Body of pancreas (tissue), 4 donors: ENCODE measurements around the gene TALDO1.

ENCODE experiments used
- POLR2A ChIP-seq, 3 donors: fragments of 450-650 bp; IDR thresholded peaks; one replicate each; pipeline ENCODE4 v1.6.1; 2016; ENCODE audit warnings: antibody characterized with exemption in 3 of 3, mild to moderate bottlenecking in 2 of 3
- TF ChIP-seq, protein P1 (sequence below), 7 experiments: fragments of 450-650 bp in 4 of 7; fragments of 200-600 bp in 3 of 7; sonication (generic) in 3 of 7; IDR thresholded peaks; one replicate each; pipeline ENCODE4 v1.5.1; 2016 to 2019; ENCODE audit warnings: antibody characterized with exemption in 7 of 7

GRCh38 chr11:783581-784015 lies 36.3 kb downstream of the TALDO1 start:
- TF ChIP-seq, protein P1, sequence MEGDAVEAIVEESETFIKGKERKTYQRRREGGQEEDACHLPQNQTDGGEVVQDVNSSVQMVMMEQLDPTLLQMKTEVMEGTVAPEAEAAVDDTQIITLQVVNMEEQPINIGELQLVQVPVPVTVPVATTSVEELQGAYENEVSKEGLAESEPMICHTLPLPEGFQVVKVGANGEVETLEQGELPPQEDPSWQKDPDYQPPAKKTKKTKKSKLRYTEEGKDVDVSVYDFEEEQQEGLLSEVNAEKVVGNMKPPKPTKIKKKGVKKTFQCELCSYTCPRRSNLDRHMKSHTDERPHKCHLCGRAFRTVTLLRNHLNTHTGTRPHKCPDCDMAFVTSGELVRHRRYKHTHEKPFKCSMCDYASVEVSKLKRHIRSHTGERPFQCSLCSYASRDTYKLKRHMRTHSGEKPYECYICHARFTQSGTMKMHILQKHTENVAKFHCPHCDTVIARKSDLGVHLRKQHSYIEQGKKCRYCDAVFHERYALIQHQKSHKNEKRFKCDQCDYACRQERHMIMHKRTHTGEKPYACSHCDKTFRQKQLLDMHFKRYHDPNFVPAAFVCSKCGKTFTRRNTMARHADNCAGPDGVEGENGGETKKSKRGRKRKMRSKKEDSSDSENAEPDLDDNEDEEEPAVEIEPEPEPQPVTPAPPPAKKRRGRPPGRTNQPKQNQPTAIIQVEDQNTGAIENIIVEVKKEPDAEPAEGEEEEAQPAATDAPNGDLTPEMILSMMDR (IDR thresholded peaks at IDR 0.05): peak; percentile 54 to 85 (median 79)
- peak in 2 of 3 donors; percentile 52 for TF ChIP-seq POLR2A (IDR thresholded peaks at IDR 0.05)
